HT1080 (cell line): Measurements from ENCODE around the gene OR10G7. TPM values are rescaled to one million over a fixed set of nuclear protein-coding genes. Genes with fewer than 3 reads are reported as not detected.

ENCODE experiments used
- DNase-seq: peaks from one replicate; pipeline ENCODE4 v3.0.0-alpha.2; 2015; ENCODE audit warnings: low read depth
- polyA plus RNA-seq, 2 experiments: library from polyadenylated mRNA; depleted of rRNA; stranded (reverse); fragments of >200 nt; gene quantifications; 2 replicates each; pipeline ENCODE4 v1.2.3, GENCODE V29; 2015
- total RNA-seq: library from RNA; depleted of rRNA; stranded (reverse); fragments of >200 nt; shearing (Covaris generic); gene quantifications from 2 replicates; pipeline ENCODE4 v1.2.3, GENCODE V29; 2014; rRNA removed

Gene OR10G7
- not detected in 2 replicates for total RNA-seq
- not detected in 2 replicates for polyA plus RNA-seq (2015; cell fraction: cytosol; rRNA removed)
- polyA plus RNA-seq (2015; cell fraction: nucleus; rRNA removed), result not detected in 2 replicates

GRCh38 chr11:124041254-124041653 is at the start of gene OR10G7:
Gene OR10G7, minus strand, starts transcription at chr11:124041325. Its CDS starts 2,324 bp downstream, at chr11:124039001.
- DNase-seq, result no peak

DNA sequence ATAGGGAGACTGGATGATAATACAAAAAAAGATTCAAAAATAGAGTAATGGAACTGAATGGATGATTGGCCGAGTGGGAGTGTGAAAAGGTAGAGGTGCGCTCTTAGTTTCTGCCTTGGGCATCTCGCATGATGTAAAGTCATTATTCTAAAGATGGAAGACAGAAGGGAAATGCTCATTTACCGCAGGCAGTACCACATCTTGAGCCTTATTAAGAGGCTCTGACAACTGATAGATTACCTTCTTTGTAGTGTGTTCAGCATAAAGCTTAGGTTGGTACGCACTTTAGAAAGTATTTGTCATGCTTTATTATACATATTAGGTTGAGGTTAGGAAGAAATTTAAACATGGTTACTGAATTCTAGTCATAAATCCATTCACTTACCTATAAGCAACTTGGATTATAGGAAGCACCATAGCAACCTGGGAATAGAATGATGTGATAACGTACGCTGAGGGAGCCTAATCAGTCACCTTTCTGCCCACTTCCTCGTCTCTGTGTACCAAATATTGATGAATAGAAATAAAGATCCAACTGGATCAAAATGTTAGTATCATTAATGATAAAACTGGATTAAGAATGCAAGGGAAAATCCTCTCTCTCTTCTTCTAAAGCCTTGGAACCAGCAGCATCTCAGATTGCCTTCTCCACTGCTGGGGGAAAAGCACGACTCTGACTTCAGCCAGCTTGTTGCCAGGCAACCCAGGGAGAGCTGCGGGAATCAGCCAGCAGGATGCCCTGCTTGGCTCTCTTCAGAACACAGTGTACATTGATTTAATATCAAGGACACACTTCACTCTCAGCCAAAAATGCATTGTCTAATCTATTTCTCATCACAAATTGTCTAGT is 45.1 kb upstream of the OR10G7 start:
- no peak for DNase-seq

DNA sequence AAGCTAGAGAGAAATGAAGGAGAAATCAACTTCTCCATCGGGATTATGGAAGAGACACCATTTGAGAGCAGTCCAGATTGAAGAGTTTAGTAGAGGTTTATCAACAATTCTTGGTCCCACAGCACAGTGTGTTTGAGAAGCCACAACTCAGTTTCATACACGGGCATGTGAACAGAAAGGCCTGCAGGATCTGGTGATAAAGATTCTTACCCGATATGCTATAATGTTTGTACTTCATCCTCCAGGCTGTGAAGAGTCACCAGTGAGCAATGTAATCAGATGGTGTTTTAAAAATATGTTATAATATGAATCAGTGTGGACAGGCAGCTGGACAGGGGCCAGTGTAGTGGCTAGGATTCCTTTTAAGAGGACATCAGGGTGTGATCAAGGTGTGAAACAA is 44.5 kb upstream of the OR10G7 start:
- DNase-seq, result peak; percentile 17

DNA sequence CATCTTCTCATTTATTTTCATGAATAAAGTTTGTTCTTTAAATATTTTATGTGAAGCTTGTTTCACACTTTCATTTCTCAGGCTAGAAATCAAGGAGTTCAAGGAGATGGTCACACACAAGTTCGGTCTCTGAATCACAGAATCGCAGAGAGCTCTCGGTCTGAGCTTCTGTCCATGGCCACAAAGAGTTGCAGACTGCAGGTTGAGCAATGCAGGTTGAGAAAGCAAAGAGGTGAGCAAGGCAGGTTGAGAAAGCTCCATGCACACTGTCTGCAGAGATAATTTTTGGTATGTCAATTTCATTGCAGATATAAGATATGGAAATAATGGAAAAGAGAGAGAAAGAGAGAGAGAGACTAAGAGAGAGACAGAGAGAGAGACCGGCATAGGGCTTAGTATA is 41.2 kb upstream of the OR10G7 start:
- no peak for DNase-seq

DNA sequence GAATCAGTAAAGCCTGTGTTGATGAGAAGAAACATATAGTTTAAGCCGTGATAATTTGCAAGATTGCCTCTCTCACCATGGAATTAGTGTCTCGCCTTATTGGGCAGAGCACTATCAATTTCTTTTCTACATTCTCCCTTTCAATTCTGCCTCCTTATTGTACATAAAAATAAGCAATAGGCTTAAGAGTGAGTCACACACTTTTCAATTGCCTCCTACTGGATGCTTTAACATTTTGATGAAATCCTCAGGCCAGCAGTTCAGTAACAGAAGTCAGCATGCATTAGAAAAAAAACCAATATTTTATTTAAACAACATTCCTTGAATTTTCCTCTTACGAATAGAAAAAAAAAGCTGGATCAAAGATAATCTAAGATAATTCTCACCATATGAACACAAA is 40.4 kb upstream of the OR10G7 start:
- DNase-seq, result no peak

- DNase-seq, result peak; percentile 68
These were observed 39.3 kb upstream of the OR10G7 start for GRCh38 chr11:124080327-124081001.

- DNase-seq, result no peak
These were observed 38.7 kb upstream of the OR10G7 start for GRCh38 chr11:124079631-124080326.

DNA sequence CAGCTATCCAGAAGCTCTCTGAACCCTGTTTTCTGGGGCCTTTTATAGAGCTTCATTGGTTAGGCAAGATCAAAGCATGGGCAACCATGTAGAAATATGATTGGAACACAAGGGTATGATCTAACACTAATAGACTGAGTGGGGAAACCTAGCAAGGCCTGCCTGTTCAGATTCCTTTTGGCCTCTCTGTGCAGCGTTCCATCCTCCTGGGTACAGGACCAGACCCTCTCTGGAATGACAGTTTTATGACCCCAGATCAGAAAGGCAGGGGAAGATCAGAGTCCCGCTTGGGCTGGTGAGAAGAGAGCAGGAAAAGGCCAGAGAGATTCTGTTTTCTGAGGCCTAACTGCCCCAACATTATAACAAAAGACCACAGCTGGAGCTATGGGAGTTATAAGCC is 37.5 kb upstream of the OR10G7 start:
- no peak for DNase-seq

DNA sequence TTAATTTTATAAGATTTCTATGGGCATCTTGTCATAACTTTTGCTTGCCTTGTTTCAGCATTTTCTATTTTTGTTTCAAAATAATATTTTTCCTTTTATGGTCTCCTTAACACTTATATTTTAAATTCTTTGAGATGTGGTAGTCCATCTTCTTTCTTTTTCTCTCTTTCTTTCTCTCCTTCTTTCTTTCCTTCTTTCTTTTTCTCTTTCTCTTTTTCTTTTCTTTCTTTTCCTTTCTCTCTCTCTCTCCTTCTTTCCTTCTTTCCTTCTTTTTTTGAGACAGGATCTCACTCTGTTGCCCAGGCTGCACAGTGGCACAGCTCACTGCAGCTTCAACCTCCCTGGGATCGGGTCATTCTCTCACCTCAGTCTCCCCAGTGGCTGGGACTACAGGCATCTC is 36.1 kb upstream of the OR10G7 start:
- DNase-seq, result no peak

- DNase-seq, result no peak
These were observed 34.9 kb upstream of the OR10G7 start for GRCh38 chr11:124075841-124076651.

GRCh38 chr11:124075492-124075840 is 34.3 kb upstream of the OR10G7 start:
- DNase-seq, result no peak

DNA sequence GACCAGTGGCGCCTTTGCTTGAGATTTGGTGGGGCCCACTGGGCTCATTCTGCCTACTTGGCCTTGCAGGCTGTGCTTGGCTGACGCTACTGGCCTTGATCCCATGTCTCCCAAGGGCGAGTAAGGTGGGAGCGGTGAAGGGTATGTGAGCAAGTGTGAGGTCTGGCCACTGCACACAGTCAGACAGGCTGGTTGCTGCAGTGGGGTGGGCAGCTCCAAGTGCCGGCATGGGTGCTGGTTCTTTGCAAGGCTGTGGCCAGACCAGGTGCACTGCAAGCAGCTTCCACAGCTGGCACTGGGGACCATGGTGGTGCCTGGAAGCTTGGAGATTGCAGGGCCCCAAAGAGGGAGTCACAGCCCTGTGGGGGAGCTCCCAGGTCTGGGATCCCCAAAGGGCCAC is 33.4 kb upstream of the OR10G7 start:
- no peak for DNase-seq

GRCh38 chr11:124072147-124072546 is 31.0 kb upstream of the OR10G7 start:
- no peak for DNase-seq

- no peak for DNase-seq
These were observed 30.5 kb upstream of the OR10G7 start for GRCh38 chr11:124071623-124071948.

DNA sequence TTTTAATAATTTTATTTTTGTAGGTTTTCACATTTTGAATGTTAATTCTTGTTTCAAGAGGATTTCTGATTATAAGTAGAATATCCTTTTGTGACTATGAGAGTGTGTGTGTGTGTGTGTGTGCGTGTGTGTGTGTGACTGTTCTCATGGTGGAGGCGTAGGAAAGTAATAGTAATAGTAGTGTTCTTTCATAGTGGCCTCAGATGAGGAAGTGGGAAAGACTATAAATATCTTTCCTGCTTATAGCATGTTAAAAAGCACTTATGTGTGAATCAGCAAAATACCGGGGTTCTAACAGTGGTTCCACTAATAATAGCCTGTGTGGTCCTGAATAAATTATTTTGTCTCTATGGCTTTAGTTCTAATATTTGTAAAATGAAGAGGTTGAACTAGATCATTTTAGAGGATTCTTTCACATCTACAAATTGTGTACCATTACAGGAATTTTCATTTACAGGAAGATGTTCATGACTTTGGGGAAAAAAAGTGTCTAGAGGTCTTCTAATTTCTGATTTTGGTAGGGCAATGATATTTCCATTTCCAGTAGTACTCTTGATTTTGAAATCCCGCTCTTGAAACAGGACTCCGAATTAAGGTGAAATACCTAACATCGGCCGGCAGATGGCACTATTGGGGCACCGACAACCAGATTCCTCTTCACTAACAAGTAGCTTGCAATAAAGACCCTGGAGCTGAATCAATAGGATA is 29.9 kb upstream of the OR10G7 start:
- peak; percentile 61 for DNase-seq

DNA sequence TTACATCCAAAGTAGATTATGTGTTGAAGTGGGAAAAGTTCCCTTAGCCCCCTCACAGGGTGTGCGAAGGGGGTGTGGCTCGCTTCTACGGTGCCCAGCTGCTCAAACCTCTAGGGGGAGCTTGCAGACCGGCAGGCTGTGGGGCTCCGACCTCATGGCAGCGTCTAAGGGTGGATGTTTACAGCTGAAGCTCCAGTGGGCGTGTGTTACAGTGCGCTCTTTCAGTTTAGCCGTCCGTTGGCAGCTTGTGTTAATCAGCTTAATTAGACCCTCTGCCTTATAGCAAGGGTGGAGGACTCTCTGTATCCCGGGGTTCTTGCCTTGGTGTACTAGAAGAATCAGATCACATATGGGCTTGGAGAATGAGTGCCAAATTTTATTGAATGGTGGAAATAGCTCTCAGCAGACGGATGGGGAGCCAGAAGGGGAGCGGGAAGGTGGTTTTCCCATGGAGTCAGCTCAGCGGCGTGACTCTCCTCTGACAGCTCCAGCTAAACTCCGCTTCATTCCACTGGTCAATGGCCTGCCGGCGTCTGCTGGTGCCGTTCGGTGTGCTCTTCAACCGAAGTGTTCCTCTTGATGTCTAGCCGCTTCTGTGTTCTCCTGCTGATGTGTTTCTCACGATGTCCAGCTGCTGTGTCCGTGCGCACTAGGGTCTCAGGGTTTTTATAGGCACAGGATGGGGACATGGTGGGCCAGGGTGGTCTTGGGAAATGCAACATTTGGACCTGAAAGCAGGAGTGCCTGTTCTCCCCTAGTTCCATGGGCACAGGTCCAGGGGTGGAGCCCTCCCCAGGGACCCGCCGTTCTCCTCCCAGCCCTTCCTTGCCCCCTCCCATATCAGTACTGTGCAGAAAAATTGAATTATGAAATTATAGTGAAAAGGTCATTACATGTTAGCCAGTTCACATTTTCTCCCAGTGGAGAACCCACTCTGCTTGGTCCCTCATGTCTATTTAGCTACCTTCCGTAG is 28.6 kb upstream of the OR10G7 start:
- DNase-seq, result peak; percentile 61

DNA sequence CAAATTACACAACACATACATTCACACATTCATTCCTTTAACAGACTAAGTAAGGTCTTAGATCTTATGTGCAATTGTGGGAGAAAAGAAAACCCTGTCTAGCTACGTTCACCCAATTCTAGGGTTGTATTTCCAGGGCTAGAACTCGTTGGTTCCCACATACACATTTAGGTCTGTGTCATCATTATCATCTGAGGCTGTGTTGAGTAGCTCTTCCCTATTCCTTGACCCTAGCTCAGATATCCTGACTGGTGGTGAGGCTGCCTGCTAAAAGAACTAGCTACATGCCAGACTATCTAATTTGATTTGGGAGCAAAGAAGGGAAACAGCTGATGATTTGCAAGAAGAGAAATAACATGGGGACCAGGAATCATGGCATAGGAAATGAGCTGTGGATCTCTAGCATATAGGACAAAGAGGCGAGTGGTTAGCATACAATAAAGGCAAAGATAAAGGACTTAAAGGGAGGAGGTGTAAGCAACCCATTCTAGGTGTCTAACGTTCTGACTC is 27.5 kb upstream of the OR10G7 start:
- no peak for DNase-seq

- DNase-seq, result no peak
These were observed 11.8 kb upstream of the OR10G7 start for GRCh38 chr11:124052966-124053365.

DNA sequence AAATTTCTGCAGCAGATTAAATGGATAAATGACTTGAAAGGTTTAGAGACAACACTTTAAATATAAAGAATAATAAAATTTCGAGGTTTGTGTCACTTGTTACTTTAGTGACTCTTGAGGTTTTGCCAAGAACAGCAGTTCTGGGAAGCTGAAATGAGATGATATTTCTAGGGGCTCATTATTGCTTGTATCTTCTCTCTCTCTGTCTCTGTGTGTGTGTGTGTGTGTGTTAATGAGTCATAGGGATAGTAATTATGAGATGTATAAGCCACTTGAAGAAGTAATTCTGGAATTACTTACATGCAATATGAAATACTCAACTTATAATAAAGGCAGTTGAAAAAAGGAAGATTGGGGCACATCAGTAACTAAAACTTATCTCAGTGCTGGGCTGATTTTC is 9.6 kb upstream of the OR10G7 start:
- no peak for DNase-seq
